Muscle of leg (tissue), 16 donors: ENCODE results near the gene MEPCE. TPM values are rescaled to one million over a fixed set of nuclear protein-coding genes. Genes with fewer than 3 reads are reported as not detected.
A peak's percentile ranks its signal among the peaks of the same experiment; 100 is the strongest.
"Not testable (repeated sequence)": the region's sequence is repeated elsewhere in the genome, so short reads cannot be mapped to it uniquely, and the experiment has no call there.

Experiments
- DNase-seq: peaks from one replicate; pipeline ENCODE4 v3.0.0; 2013
- H3K27ac ChIP-seq: one replicate; pipeline ENCODE4 v1.5.1; 2013; ENCODE audit warnings: mild to moderate bottlenecking, low read length, control low read depth
- H3K27me3 ChIP-seq: one replicate; pipeline ENCODE4 v1.6.1; 2013; ENCODE audit warnings: low read length; ENCODE audit not compliant: control insufficient read depth, insufficient read depth
- H3K36me3 ChIP-seq: one replicate; pipeline ENCODE4 v1.6.1; 2013; ENCODE audit warnings: low read length; ENCODE audit not compliant: control insufficient read depth, insufficient read depth
- H3K4me1 ChIP-seq: one replicate; pipeline ENCODE4 v1.6.1; 2013; ENCODE audit warnings: low read length; ENCODE audit not compliant: control insufficient read depth, insufficient read depth
- H3K4me3 ChIP-seq: one replicate; pipeline ENCODE4 v1.5.1; 2013; ENCODE audit warnings: low read length, control low read depth
- H3K9me3 ChIP-seq: replicated peaks from 2 replicates; pipeline ENCODE4 v1.6.1; 2013; ENCODE audit warnings: low read depth, low read length; ENCODE audit not compliant: control insufficient read depth
- WGBS: methylation state at CpG from one replicate; pipeline ENCODE4 v1.1.5; 2013; ENCODE audit warnings: missing lambda C conversion rate; ENCODE audit not compliant: insufficient coverage; 5-methylcytosine and 5-hydroxymethylcytosine counted together
- long read RNA-seq, 11 donors: transcript quantifications; one replicate each; lab custom pipeline, GENCODE V29; 2026
- polyA plus RNA-seq, 8 donors: library from polyadenylated mRNA; unstranded; fragments of 120-200 nt; gene quantifications; one replicate each; pipeline versions ENCODE4 v1.2.1 to v1.2.3, GENCODE V29; 2013; ENCODE audit warnings: inconsistent platforms in 1 of 8, low replicate concordance in 1 of 8; ENCODE audit not compliant: insufficient read length in 8 of 8, insufficient read depth in 1 of 8
- total RNA-seq: library from RNA; stranded (reverse); fragments of 120-200 nt; gene quantifications from one replicate; pipeline ENCODE4 v1.2.4, GENCODE V29; 2013

MEPCE gene
- total RNA-seq (23.5 TPM), polyA plus RNA-seq (10 to 100 TPM; 32.4 to 44.4 (median 38.5) TPM)
- long read RNA-seq, donor 1, partial matches to known transcripts: 0 of 3 reads
- long read RNA-seq, donor 1, other reads (novel, unspliced or antisense): 0 of 3 reads
- long read RNA-seq, donor 2: 0 reads
- long read RNA-seq, donor 3, transcript MEPCE-201 (4 exons, 3,030 nt): major isoform, 6 of 12 reads
- long read RNA-seq, donor 3, partial matches to known transcripts: 6 of 12 reads
- long read RNA-seq, donor 3, other reads (novel, unspliced or antisense): 0 of 12 reads
- long read RNA-seq, donor 4, transcript MEPCE-201 (4 exons, 3,030 nt): major isoform, 6 of 6 reads
- long read RNA-seq, donor 4, partial matches to known transcripts: 0 of 6 reads
- long read RNA-seq, donor 4, other reads (novel, unspliced or antisense): 0 of 6 reads
- long read RNA-seq, donor 5, transcript MEPCE-201 (4 exons, 3,030 nt): major isoform, 14 of 27 reads
- long read RNA-seq, donor 5, partial matches to known transcripts: 13 of 27 reads
- long read RNA-seq, donor 5, other reads (novel, unspliced or antisense): 0 of 27 reads
- long read RNA-seq, donor 6, transcript MEPCE-201 (4 exons, 3,030 nt): major isoform, 6 of 6 reads
- long read RNA-seq, donor 6, partial matches to known transcripts: 0 of 6 reads
- long read RNA-seq, donor 6, other reads (novel, unspliced or antisense): 0 of 6 reads
- long read RNA-seq, donor 7, transcript MEPCE-201 (4 exons, 3,030 nt): major isoform, 5 of 5 reads
- long read RNA-seq, donor 7, partial matches to known transcripts: 0 of 5 reads
- long read RNA-seq, donor 7, other reads (novel, unspliced or antisense): 0 of 5 reads
- long read RNA-seq, donor 8, transcript MEPCE-201 (4 exons, 3,030 nt): major isoform, 5 of 5 reads
- long read RNA-seq, donor 8, partial matches to known transcripts: 0 of 5 reads
- long read RNA-seq, donor 8, other reads (novel, unspliced or antisense): 0 of 5 reads
- long read RNA-seq, donor 9, partial matches to known transcripts: 0 of 2 reads
- long read RNA-seq, donor 9, other reads (novel, unspliced or antisense): 0 of 2 reads
- long read RNA-seq, donor 10, partial matches to known transcripts: 0 of 4 reads
- long read RNA-seq, donor 10, other reads (novel, unspliced or antisense): 0 of 4 reads
- long read RNA-seq, donor 11, partial matches to known transcripts: 5 of 9 reads
- long read RNA-seq, donor 11, other reads (novel, unspliced or antisense): 0 of 9 reads

- H3K36me3 ChIP-seq: peaks cover 41% of the 10 kb centered on the region
- WGBS: under 1% methylated on average over 66 of the region's 95 CpGs
- peak within 1 kb of the TSS; percentile 100 for H3K27ac ChIP-seq
- DNase-seq: peak; percentile 99
- H3K4me1 ChIP-seq: peaks cover 40% of the 10 kb centered on the region
- peak within 1 kb of the TSS; percentile 91 for H3K4me3 ChIP-seq
- H3K27me3 ChIP-seq: no peaks in the 10 kb centered on the region
- H3K9me3 ChIP-seq: peaks cover 2% of the 10 kb centered on the region
Observed at GRCh38 chr7:100429637-100430492, at the start of gene MEPCE. Gene MEPCE, plus strand, starts transcription at chr7:100429831. Its CDS starts 188 bp downstream, at chr7:100430019.

GRCh38 chr7:100380196-100380595 lies 49.4 kb upstream of the MEPCE start:
- peak; percentile 69 for DNase-seq

GRCh38 chr7:100381531-100382233 lies 47.9 kb upstream of the MEPCE start:
- not testable (repeated sequence) for DNase-seq, H3K36me3 ChIP-seq, H3K4me3 ChIP-seq, H3K4me1 ChIP-seq, H3K27ac ChIP-seq, H3K27me3 ChIP-seq, H3K9me3 ChIP-seq
- 84% methylated on average over 33 of the region's 49 CpGs for WGBS

More at GRCh38 chr7:100380196-100380595, 49.4 kb upstream of the MEPCE start:
- no peaks in the 10 kb centered on the region for H3K9me3 ChIP-seq
- no peak overlapping the region for H3K4me3 ChIP-seq
- H3K4me1 ChIP-seq: peaks cover 2% of the 10 kb centered on the region
- 40% methylated on average over 1 of the region's 4 CpGs for WGBS
- peak overlapping the region; percentile 38 for H3K27ac ChIP-seq
- H3K36me3 ChIP-seq: no peaks in the 10 kb centered on the region
- H3K27me3 ChIP-seq: no peaks in the 10 kb centered on the region

GRCh38 chr7:100382234-100382853 lies 47.3 kb upstream of the MEPCE start:
- not testable (repeated sequence) for H3K36me3 ChIP-seq, DNase-seq, H3K4me1 ChIP-seq, H3K4me3 ChIP-seq, H3K27me3 ChIP-seq, H3K9me3 ChIP-seq, H3K27ac ChIP-seq
- WGBS: 64% methylated on average over 4 of the region's 8 CpGs

- no peak overlapping the region for H3K27ac ChIP-seq
- H3K4me3 ChIP-seq: no peak overlapping the region
- H3K27me3 ChIP-seq: no peaks in the 10 kb centered on the region
- H3K36me3 ChIP-seq: no peaks in the 10 kb centered on the region
- no peaks in the 10 kb centered on the region for H3K9me3 ChIP-seq
- 80% methylated on average over 3 of the region's 6 CpGs for WGBS
- peaks cover 2% of the 10 kb centered on the region for H3K4me1 ChIP-seq
- no peak for DNase-seq
Observed at GRCh38 chr7:100384628-100385294, 44.9 kb upstream of the MEPCE start.

- Histone ChIP-seq H3K9me3 (no peaks in the 10 kb centered on the region), H3K4me1 (peaks cover 2% of the 10 kb centered on the region), H3K36me3 (no peaks in the 10 kb centered on the region), H3K27ac (no peak overlapping the region), H3K4me3 (no peak overlapping the region), H3K27me3 (no peaks in the 10 kb centered on the region)
- WGBS: no CpG with 5 or more reads among the region's 5 CpGs
- DNase-seq: no peak
Observed at GRCh38 chr7:100386940-100387339, 42.7 kb upstream of the MEPCE start.

GRCh38 chr7:100387695-100388094 lies 41.9 kb upstream of the MEPCE start:
- Histone ChIP-seq H3K36me3 (no peaks in the 10 kb centered on the region), H3K27ac (no peak overlapping the region), H3K9me3 (no peaks in the 10 kb centered on the region), H3K4me3 (no peak overlapping the region), H3K4me1 (peaks cover 2% of the 10 kb centered on the region), H3K27me3 (no peaks in the 10 kb centered on the region)
- WGBS: 50% methylated on average over 1 of the region's 2 CpGs
- no peak for DNase-seq

GRCh38 chr7:100389437-100390088 lies 40.1 kb upstream of the MEPCE start:
- WGBS: 65% methylated on average over 3 of the region's 9 CpGs

More at GRCh38 chr7:100389437-100390088, 40.1 kb upstream of the MEPCE start:
- DNase-seq: no peak
- Histone ChIP-seq H3K36me3 (no peaks in the 10 kb centered on the region), H3K4me1 (no peaks in the 10 kb centered on the region), H3K9me3 (no peaks in the 10 kb centered on the region), H3K27me3 (no peaks in the 10 kb centered on the region), H3K27ac (no peak overlapping the region), H3K4me3 (no peak overlapping the region)
